GM18526 (cell line): Measurements from ENCODE around the gene ITPR1.

ENCODE experiments used
- POLR2A ChIP-seq: IDR thresholded peaks from 3 replicates; pipeline ENCODE4 v1.6.1; 2011; ENCODE audit not compliant: insufficient read length; ENCODE audit errors: extremely low read depth

ITPR1 gene

DNA sequence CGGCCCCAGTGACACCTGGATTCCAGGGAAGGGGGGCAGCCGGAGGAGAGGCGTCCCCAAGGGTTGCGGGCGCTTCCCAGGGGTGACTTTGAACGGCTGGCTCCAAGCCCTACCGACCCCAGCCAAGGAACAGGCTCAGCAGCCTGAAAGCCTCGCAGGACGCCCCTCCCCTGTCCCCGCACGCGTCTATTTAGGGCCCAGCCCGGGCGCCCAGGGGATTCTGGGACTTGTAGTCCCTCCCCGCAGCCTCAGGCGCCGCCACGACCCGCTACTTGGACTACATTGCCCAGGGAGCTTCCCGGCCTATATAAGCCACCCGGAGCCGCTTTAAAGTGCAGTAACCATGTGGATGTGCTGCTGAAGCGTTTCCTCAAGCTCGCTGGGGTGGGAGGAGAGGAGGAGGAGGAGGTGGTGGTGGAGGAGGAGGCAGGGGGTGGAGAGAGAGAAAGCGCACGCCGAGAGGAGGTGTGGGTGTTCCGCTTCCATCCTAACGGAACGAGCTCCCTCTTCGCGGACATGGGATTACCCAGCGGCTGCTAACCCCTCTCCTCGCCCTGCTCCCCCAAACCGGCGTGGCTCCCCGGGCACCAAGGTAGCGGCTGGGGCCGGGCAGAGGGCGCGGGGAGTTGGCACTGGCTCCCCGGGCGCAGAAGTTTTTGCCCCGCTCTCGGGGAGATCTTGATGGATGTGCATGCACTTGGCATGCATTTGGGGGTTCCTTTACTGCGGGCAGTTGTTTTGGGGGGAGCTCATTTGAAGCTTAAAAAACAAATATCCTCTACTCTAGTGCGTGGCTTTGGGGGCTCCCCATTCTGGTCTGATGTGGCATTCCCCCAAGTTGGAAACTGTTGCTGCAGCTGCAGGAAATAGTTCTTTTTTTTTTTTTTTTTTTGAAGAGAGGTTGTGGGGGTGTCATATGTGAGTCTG, at the start of gene ITPR1:
ITPR1 (plus strand) TSS at position 335 of the 927 bp plus-strand sequence. CDS start 23,144 bp downstream, outside the sequence.
- TF ChIP-seq POLR2A, result peak; percentile 99

DNA sequence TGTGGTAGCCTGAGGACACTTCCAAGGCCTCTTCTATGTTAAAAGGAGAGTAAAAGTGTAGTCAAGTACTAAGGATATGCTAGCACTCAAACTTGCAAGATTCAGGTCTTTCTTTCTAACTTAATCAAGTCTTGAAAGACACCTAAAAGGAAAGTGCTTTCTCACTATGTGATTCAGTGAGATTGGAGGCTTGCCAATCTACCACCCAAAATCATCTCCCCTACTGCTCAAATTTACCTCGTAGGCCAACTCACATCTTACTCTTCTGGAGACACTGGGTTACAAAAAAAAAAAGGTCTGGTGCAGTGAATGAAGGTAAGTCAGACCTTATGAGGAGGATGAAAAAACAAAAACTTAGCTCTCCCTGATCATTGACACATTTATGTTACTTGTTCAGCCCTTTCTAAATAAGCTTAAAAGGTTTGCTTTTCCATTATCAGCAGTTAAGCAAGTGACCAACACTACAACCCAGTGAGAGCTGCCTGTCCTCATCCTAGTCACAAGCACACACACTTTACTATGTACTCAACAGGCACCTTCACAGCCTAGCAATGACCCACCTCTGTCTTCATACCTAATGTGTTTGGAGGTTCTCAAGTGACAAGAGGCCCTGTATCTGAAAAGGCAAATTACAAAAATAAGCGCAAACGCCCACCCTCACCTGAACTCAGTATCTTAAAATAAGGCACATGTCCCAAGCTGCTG, 45.7 kb upstream of the ITPR1 start:
- TF ChIP-seq POLR2A, result no peak

DNA sequence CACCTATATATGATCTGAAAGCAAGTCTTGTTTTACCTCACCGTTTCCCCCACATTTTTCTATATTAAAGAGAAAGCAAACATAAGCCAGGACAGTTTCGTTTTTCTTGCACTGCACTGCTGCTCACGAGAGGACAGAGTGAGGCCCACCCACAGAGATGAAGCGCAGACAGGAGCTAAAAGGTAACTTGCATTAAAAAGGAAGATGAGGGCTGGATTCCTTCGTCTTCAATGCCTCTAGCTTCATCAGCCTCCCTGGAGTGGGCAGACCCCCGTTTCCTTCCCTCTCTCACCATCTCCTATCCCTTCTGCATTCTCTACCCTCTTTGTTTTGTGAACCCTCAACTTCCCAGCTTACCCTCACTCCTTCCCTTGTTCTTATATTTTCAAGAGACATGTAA, 45.0 kb upstream of the ITPR1 start:
- no peak for TF ChIP-seq POLR2A

DNA sequence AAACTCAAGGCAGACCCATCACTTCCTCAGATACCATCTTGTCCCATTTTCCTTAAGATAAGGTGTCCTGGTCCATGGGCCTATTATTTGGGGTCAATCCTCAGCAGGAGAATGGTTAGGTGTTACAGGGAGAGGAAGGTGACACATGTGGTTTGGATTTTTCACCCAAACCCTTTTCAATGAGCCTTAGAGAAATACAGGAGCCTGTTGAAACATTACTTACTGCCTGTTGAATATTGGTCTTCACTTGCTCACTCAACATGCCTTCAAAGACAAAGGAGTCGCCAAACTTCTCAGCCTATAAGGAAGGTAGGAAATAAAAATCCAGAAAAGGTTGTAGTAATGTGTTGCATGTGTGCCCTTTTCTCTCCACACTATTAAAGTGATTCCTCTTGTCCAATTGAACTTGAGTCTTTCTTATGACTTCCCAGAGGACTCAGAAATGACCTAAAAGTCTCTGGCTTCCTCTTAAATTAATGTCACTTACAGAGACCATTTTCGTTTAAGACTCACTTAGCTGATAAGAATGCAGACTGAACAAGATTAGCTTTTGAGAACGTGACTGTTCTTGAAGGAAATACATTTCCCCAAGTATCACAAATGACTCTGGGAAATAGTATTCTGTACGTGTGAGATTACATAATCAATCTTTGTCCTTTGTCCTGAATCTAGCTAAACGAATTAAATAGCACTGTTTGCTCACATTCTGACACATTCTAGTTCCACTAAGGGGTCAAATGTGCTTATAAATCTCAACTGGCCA, 43.9 kb upstream of the ITPR1 start:
- no peak for TF ChIP-seq POLR2A

DNA sequence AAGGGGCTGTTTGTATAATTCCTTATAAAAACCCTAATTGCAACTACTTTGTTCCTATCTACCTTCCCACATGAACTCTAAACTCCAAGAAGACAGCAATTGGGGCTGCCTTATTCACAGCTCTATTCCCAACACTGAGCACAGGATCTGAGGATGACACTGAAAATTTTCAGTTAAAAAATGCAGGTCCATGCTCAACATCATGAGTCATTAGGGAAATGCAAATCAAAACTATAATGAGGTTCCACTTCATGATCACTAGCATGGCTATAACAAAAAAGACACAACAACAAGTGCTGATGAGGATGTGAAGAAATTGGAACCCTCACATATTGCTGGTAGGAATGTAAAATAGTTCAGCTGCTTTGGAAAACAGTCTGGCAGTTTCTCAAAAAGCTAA, 39.0 kb upstream of the ITPR1 start:
- TF ChIP-seq POLR2A, result no peak

DNA sequence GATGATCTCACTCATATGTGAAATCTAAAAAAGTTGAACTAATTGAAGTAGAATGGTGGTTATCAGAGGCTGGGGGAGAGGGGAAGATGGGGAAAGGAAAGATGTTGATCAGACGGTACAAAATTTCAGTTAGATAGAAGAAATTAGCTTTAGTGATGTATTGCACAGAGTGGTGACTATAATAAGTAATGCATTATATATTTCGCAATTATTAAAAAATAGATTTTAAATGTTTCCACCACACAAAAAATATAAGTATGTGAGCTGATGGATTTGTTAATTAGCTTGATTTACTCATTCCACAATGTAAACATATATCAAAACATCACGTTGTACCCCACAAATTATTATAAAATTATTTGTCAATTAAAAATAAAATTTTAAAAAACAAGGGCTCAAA, 34.2 kb upstream of the ITPR1 start:
- TF ChIP-seq POLR2A, result no peak

DNA sequence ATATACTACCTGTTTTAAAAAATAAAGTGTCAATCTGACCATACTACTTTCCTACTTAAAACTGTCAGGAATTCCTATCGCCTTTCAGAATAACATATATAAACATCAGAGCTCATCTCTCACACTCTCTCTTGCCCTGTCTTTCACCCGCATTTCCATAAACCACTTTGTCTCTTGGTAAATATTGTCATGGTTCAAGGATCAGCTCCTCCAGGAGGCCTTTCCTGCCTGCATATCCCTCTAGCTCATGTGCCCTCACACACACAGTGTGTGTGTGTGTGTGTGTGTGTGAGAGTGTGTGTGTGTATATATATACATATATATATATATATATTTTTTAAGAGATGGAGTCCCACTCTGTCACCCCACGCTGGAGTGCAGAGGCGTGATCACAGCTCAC, 32.8 kb upstream of the ITPR1 start:
- TF ChIP-seq POLR2A, result no peak

DNA sequence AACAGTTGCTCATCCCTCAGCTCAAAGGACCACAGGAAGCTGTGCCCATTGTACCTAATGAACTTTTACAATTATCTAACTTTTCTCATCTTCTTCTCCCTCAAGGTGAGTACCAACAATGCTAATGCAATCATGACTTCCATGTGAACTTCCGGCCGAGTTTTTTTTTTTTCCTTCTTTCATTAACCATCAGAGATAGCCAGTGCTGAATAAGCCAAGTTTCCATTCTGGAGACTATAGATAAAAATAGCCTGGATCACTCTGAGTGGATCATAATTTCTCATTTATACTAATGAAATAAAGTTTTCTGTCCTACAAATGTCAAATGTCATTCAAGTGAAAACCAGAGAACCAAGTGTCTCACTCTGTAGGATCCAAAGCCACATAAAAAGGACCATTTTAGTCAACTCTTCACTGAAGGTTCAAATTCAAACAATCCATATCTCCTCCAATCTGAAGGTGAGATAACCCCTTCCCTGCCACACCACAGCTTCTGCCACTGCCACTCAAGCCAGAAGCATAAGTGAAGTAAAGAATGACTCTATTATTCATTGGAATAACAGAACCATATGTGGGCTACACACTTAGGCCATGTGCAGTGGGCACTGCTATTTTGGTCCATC, 31.6 kb upstream of the ITPR1 start:
- TF ChIP-seq POLR2A, result no peak

DNA sequence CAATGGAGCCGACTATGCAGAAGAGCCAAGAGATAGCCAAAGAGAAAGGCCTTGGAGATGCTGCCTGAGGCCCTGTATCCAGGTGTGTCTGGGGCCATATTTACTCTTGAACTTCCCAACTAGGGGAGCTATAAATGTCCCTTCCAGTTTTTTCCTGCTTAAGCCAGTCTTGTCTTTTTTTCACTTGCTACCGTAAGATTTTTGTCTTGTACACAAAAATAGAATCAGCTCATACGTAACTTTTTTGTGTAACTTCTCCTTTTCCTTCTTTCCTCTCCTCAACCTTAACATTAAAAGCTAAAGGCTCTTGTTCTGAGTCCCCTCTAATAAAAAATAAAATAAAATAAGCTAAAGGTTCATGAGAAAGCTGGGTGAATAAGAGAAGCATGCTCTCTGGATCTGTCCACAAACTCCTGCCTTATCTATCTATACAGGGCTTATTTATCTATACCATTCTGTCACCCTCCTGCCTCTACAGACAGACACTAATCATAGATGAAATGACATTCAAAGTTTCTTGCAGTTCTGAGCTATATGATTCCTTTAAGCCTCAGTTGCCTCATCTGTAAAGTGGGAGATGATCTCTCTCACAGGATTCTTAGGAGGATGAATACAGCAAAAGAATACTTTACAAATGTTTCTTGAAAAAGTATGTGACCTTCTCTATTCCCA, 30.6 kb upstream of the ITPR1 start:
- no peak for TF ChIP-seq POLR2A

DNA sequence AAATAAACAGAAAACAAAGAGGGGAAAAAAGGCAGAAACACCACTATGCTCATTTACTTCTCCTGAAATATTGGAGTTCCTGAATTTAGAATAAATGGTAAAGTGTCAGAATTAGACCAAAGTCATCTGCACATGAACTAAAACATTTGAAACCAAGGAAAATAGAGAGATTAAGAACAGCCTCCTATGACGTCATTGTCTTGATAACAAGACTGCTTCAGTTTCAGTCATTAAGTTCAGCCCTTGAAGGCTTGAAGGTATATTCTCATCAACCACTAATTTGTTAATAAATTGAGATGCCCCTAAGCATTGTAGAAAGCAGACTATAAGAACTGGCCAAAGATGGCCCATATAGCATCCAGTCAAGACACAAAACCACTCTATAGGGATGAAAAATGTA, 28.6 kb upstream of the ITPR1 start:
- TF ChIP-seq POLR2A, result no peak

DNA sequence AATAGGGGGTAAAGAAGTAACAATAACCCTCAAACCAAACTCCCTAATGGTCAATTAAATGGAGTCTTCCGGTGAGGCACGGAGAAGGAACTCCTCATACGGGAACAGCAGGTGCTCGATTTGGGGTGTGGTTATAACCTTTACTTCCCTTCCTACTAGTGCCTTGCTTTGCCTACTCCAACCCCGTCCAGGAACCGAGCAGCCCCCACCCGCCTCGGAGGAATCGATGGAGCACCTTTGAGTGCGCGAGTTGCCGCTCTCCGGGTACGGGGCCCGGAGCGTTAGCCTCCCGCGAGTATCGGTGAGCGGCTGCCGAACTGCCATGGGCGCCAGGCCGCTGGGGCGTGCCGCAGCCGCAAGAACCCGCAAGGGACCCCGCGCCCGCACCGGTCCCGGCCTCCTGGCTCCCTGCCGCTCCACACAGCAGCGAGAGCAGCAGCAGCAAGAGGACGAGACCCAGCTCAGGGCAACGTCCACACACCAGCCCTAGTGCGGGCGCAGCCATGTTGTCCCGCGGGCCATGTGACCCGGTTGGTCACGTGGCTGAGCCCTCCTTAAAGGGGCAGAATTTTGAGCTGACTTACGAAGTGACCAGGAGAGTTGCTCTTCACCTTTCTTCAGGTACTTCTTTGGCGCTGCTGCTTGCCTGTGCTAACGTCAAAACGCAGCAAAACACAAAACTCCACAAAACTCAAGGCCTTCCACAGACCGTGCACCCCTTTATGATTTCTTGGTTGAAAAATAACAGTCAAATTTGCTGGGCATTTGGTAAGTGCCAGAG, 26.2 kb upstream of the ITPR1 start, which contains the start of gene SUMF1:
SUMF1 (minus strand) TSS at position 529 of the 781 bp plus-strand sequence; CDS start at position 505, 24 bp downstream.
- peak; percentile 82 for TF ChIP-seq POLR2A

DNA sequence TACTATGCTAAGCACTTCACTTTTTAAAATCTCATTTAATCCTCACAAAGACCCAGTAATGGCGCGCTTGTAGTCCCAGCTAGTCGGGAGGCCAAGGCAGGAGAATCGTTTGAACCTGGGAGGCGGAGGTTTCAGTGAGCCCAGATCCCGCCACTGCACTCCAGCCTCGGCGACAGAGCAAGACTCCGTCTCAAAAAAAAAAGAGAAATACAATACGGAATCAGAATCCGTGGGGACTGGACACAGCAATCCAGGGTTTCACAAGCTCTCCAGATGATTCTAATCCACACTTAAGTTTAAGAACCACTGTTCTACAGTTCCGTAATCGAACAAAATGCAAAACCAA, 25.7 kb upstream of the ITPR1 start:
- no peak for TF ChIP-seq POLR2A

DNA sequence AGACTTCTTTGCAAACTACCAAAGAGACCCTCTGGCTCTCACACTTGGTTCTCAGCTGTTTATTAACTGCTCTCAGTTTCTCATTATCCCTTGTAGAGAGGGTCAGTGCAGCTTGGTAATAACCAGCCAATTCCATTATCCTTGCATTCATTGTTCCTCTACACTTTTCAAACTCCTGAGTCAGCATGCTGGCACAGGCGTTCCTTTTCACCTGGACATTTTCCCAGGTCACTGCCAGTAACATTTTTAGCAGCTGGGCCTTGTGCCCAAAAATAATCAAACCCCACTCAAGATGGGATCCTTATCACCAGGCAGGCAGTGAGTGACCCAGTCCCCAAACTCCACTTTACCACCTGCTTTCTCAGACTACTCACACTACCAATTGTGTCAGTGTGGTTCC, 21.2 kb upstream of the ITPR1 start:
- TF ChIP-seq POLR2A, result no peak

DNA sequence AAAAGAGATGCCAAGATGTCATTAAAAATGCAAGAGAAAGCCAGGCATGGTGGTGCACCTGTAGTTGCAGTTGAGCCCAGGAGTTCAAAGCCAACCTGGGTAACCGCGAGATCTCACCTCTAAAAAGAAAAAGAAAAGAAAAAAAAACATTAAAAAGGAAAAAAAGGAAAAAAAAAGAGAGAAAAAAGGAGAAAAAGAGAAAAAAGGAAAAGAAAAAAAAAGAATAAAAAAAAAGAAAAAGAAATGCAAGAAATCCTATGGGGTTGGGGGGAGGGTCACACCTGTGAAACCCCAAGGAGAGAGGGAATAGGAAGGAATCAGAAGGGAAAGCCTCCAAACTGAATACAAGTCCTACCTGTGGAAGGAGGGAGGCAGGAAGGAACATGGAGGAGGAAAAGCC, 20.8 kb upstream of the ITPR1 start:
- TF ChIP-seq POLR2A, result no peak
